Peyer's patch (tissue), 4 donors: ENCODE results near the gene LOXHD1. TPM values are rescaled to one million over a fixed set of nuclear protein-coding genes. Genes with fewer than 3 reads are reported as not detected.

Source experiments
- DNase-seq, 3 donors: peaks; one replicate each; pipeline ENCODE4 v3.0.0-alpha.2; 2017 to 2019
- H3K27ac ChIP-seq, 4 donors: fragments of 200-600 bp; sonication (generic); one replicate each; pipeline ENCODE4 v1.5.1; 2016 to 2019
- H3K27me3 ChIP-seq, 2 donors: fragments of 200-600 bp; sonication (generic); one replicate each; pipeline ENCODE4 v1.5.1; 2019
- H3K36me3 ChIP-seq, 3 donors: fragments of 200-600 bp; sonication (generic); one replicate each; pipeline ENCODE4 v1.5.1; 2016 to 2019
- H3K4me1 ChIP-seq, 4 donors: fragments of 200-600 bp; sonication (generic); one replicate each; pipeline ENCODE4 v1.5.1; 2016 to 2019
- H3K4me3 ChIP-seq, 4 donors: fragments of 200-600 bp; sonication (generic); 1 replicate in 3 of 4; 2 replicates in 1 of 4; pipeline ENCODE4 v1.5.1; 2016 to 2019; ENCODE audit warnings: mild to moderate bottlenecking in 1 of 4
- H3K9me3 ChIP-seq, 4 donors: fragments of 200-600 bp; sonication (generic); one replicate each; pipeline ENCODE4 v1.5.1; 2016 to 2019; ENCODE audit warnings: mild to moderate bottlenecking in 1 of 4
- POLR2A ChIP-seq, 2 donors: fragments of 450-650 bp; IDR thresholded peaks; one replicate each; pipeline ENCODE4 v1.5.1; 2017; ENCODE audit warnings: antibody characterized with exemption in 2 of 2, mild to moderate bottlenecking in 2 of 2, moderate library complexity in 2 of 2
- total RNA-seq, 4 donors: library from RNA; depleted of rRNA; stranded (reverse); fragments of >200 nt; gene quantifications; one replicate each; pipeline ENCODE4 v1.1.0, GENCODE V29; 2016
- TF ChIP-seq, protein P1 (sequence below), 6 experiments: fragments of 450-650 bp in 4 of 6; fragments of 200-600 bp in 2 of 6; sonication (generic) in 1 of 6; IDR thresholded peaks; one replicate each; pipeline ENCODE4 v1.5.1; 2017 to 2019; ENCODE audit warnings: antibody characterized with exemption in 6 of 6, mild to moderate bottlenecking in 3 of 6, moderate library complexity in 1 of 6

LOXHD1 gene
- total RNA-seq, 4 donors from 2014 or later: 0.19 to 0.83 TPM; not detected in 2

DNA sequence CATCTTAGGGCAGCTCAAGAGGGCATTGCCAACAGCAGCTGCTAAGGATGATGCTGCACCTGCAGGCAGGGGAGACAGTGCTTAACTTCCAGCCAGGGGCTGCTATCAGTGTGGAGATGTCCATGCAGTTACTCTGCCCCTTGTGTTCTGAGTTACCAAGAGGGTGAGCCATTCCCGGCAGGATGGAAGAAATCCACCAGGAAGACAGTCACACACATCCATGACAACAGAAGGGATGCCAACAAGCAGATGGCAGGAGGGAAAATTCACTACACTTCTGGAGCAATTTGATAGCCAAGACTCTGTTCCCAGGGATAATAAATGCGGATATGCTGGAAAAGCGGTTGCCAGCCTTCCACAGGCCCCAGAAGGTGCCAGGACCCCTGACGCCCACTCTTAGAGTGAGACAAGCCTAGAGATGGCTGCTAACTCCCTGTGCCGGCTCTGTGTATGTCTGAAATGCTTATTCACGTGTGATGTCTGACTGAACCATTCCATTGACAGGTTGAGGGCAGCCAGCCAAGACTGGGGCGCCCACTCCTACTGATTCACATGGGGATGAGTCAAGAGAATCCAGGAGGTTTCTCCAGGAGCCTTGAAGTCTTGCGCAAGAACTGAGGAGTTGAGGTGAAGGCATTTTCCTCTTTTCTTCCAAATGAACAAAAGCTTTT lies 24.5 kb downstream of the LOXHD1 start:
- TF ChIP-seq, protein P1, sequence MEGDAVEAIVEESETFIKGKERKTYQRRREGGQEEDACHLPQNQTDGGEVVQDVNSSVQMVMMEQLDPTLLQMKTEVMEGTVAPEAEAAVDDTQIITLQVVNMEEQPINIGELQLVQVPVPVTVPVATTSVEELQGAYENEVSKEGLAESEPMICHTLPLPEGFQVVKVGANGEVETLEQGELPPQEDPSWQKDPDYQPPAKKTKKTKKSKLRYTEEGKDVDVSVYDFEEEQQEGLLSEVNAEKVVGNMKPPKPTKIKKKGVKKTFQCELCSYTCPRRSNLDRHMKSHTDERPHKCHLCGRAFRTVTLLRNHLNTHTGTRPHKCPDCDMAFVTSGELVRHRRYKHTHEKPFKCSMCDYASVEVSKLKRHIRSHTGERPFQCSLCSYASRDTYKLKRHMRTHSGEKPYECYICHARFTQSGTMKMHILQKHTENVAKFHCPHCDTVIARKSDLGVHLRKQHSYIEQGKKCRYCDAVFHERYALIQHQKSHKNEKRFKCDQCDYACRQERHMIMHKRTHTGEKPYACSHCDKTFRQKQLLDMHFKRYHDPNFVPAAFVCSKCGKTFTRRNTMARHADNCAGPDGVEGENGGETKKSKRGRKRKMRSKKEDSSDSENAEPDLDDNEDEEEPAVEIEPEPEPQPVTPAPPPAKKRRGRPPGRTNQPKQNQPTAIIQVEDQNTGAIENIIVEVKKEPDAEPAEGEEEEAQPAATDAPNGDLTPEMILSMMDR (IDR thresholded peaks at IDR 0.05): no peak
- TF ChIP-seq POLR2A (IDR thresholded peaks at IDR 0.05): no peak
- DNase-seq: no peak
- H3K4me3 ChIP-seq: no peak overlapping the region
- H3K27me3 ChIP-seq: no peaks in the 10 kb centered on the region
- no peaks in the 10 kb centered on the region for H3K9me3 ChIP-seq
- H3K27ac ChIP-seq: no peak overlapping the region
- H3K36me3 ChIP-seq: no peaks in the 10 kb centered on the region
- no peaks in the 10 kb centered on the region for H3K4me1 ChIP-seq

DNA sequence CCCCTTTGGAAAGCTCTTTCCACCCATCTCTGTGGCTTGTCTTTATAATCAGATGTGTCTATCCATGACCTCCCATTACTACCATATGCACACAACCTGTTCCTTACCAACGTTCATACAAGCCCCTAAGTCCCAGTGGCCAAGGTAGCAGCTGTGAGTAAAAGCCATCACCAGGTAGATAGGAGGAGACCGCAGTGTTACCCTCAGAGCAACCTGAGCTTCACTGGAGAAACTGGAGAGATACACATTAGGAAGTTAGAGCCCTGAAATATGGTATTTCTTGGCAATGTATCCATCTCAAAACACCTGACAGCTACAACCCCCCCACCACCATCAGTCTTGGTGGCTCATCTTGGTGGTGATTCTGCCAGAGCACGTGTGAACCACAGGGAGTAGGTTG lies 26.0 kb downstream of the LOXHD1 start:
- TF ChIP-seq, protein P1 (IDR thresholded peaks at IDR 0.05): no peak
- TF ChIP-seq POLR2A (IDR thresholded peaks at IDR 0.05): no peak
- H3K27ac ChIP-seq: no peak overlapping the region
- no peak overlapping the region for H3K4me3 ChIP-seq
- no peaks in the 10 kb centered on the region for H3K4me1 ChIP-seq
- DNase-seq: no peak
- H3K27me3 ChIP-seq: no peaks in the 10 kb centered on the region
- H3K9me3 ChIP-seq: no peaks in the 10 kb centered on the region
- no peaks in the 10 kb centered on the region for H3K36me3 ChIP-seq

DNA sequence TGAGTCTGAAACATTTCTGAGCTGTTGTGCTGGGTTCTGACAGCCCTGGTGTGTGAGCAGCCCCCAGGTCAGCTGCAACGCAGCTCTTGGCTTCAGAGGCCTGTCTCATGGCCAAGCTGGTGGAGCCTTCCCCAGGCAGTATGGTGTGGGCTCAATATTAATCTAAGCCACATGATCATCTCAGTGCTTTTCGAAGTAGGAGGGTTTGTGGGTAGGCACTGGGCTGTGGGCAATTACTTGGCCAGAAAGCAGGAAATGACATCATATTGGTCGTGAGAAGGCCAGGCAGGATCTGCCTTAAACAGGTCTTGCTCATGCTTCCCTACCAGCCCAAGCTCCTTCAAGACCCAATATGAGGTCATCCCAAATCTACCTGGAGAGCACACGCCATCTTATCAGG lies 26.9 kb downstream of the LOXHD1 start:
- Histone ChIP-seq H3K9me3 (no peaks in the 10 kb centered on the region), H3K36me3 (no peaks in the 10 kb centered on the region), H3K4me1 (no peaks in the 10 kb centered on the region), H3K27me3 (no peaks in the 10 kb centered on the region), H3K4me3 (no peak overlapping the region), H3K27ac (no peak overlapping the region)
- TF ChIP-seq, protein P1 (IDR thresholded peaks at IDR 0.05): no peak
- TF ChIP-seq POLR2A (IDR thresholded peaks at IDR 0.05): no peak
- no peak for DNase-seq

DNA sequence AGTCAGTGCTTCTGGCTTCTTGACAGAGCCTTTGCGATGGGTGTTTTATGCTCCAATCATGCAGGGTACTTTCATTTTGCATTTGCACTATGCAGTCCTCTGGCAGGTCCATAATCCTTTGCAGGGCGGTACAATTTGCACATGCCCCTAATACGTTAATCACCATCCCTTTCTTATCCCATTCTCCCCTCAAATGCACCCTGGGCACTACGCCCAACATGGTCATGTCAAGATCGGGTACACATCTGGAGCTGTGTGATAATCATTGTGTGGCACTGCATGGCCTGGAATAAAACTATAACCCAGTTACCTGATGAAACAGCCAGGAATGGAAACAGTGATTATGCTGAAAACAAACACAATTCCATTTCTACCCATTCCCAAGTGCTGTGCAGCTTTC lies 27.7 kb downstream of the LOXHD1 start:
- Histone ChIP-seq H3K27me3 (no peaks in the 10 kb centered on the region), H3K27ac (no peak overlapping the region), H3K9me3 (no peaks in the 10 kb centered on the region), H3K36me3 (no peaks in the 10 kb centered on the region), H3K4me1 (no peaks in the 10 kb centered on the region), H3K4me3 (no peak overlapping the region)
- no peak for DNase-seq
- TF ChIP-seq, protein P1 (IDR thresholded peaks at IDR 0.05): no peak
- TF ChIP-seq POLR2A (IDR thresholded peaks at IDR 0.05): no peak

DNA sequence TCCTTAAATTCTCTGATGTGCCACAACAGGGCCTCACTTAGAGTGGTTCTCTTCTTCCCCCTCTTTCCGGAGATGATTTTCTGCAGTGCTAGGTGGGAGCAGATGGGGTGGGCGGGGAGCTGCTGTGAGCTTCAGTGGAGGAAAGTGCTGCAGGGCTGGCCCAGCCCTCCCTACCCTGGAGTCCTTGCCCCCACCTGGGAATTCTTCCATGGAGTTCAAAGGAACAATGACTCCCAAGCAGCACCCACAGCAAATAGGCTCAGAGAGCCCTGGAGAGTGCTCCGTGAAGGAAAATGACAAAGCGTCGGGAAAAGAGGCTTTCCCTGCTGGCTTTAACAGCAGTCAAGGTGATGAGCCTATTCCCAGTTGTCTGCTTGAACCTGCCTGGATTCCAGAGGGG lies 28.8 kb downstream of the LOXHD1 start:
- Histone ChIP-seq H3K27me3 (no peaks in the 10 kb centered on the region), H3K36me3 (no peaks in the 10 kb centered on the region)

More for the DNA sequence above, 28.8 kb downstream of the LOXHD1 start:
- H3K27ac ChIP-seq: no peak overlapping the region
- TF ChIP-seq, protein P1 (IDR thresholded peaks at IDR 0.05): no peak
- no peak for TF ChIP-seq POLR2A (IDR thresholded peaks at IDR 0.05)
- H3K4me1 ChIP-seq: no peaks in the 10 kb centered on the region
- no peaks in the 10 kb centered on the region for H3K9me3 ChIP-seq
- DNase-seq: no peak
- H3K4me3 ChIP-seq: no peak overlapping the region
